ENCODE data around the gene ZFAND3.

Gene ZFAND3

DNA sequence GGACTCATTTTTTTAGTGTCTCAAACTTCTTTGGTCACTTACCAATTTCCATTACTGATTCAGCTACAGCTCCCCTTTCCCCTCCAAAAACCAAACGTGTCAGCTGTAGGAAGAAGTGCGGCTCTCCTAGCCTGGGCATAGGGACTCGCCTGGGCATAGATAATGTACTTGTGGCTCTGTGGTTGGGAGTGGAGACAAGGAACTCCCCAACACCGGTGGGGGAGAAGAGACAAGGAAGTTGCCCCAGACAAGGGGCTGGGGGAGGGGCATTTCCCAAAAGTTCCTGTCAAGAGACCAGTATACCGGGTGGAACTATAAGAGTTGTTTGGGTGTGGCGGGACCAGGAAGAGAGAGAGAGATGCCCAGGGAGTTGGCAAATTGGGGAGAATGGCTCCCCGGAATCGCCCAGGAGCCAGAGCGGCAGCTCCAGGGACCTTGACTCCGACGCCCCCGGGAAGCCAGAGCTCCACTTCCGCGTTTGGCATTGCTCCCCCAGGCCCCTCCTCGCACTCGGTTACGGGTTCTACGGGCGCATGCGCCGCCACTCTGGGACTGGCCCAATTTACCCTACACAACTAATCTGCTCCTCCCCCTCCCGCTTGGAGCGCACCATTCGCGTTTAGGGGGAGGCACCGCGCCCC is 871 bp upstream of the ZFAND3 start:
- Histone ChIP-seq H3K4me1 (ENCODE audit: control insufficient read depth, insufficient read depth, low read length, unreplicated experiment) (peaks cover 29% of the 10 kb centered on the region), H3K36me3 (ENCODE audit: insufficient read depth, low read length) (no peaks in the 10 kb centered on the region), H3K4me3 (ENCODE audit: low read depth, low read length) (peak overlapping the region; percentile 86), H3K79me2 (ENCODE audit: control insufficient read depth, insufficient read depth, low read length, unreplicated experiment) (peaks cover 36% of the 10 kb centered on the region), H2AFZ (ENCODE audit: low read length, unreplicated experiment) (peak overlapping the region; percentile 19), H3K27me3 (ENCODE audit: insufficient read depth, low read length) (no peaks in the 10 kb centered on the region), H3K27ac (ENCODE audit: low read depth, low read length) (peak overlapping the region; percentile 84)

DNA sequence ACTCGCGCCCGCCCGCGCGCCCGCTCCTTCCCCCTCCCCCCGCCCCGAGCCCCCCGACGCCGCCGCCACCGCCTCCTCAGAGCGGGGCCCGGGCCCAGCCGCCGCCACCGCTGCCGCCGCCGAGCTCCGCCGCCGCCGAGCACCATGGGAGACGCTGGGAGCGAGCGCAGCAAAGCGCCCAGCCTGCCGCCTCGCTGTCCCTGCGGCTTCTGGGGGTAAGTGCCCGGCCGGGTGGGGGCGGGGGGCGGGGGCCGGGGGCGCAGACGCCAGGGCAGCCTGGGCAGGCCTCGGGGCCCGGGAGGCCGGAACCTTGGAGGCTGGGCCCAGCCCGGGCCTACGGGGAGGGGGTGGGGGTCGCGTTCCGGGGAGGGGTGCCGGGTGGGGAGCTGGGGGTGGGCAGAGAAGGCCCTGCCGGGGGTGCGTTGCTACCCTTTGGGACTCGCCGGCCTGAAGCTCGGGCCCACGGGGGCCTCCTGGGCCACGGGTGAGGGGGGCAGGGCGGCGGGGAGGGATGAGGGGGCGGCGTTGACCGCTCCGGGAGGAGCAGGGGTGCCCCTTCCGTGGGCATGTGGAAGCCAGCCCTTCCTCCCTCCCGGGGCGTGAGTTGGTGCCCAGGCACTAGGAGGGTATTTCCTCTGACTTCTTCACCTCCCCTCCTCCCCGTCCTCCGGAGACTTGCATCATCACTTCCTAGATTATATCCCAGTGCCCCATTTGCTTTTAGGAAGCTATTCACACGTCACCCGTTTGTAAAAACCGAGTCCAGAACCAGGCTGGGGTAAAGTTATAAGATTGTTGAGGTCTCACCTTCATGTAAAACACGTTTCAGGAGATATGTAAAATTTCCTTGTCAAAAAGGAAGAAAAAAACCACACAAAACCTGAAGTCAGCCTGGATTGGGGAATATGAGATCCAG is 533 bp downstream of the ZFAND3 start:
- H2AFZ ChIP-seq (ENCODE audit: low read length, unreplicated experiment), result no peak overlapping the region
- peaks cover 30% of the 10 kb centered on the region for H3K4me1 ChIP-seq (ENCODE audit: control insufficient read depth, insufficient read depth, low read length, unreplicated experiment)
- H3K79me2 ChIP-seq (ENCODE audit: control insufficient read depth, insufficient read depth, low read length, unreplicated experiment), result peaks cover 50% of the 10 kb centered on the region
- H3K27me3 ChIP-seq (ENCODE audit: insufficient read depth, low read length), result no peaks in the 10 kb centered on the region
- peak overlapping the region; percentile 84 for H3K27ac ChIP-seq (ENCODE audit: low read depth, low read length)
- H3K4me3 ChIP-seq (ENCODE audit: low read depth, low read length), result peak overlapping the region; percentile 86
- H3K36me3 ChIP-seq (ENCODE audit: insufficient read depth, low read length), result no peaks in the 10 kb centered on the region

DNA sequence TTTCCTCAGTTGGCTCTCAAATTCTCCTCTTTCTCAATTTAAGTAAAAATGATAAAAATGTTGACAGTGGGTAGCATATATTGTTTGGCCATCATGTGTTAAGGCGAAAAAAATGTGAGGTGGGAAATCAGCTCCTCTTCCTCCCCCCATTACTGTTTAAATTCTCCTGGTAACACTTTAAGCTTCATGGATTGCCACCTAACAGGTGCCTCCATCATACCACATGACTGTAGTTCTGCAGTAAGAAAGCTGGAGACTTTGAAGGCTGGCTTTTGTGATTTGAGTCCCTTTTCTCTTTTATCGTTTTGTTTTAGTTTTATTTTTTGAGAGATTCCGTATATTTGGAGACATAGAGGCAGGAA is 1.2 kb downstream of the ZFAND3 start:
- H3K4me1 ChIP-seq (ENCODE audit: control insufficient read depth, insufficient read depth, low read length, unreplicated experiment), result peaks cover 36% of the 10 kb centered on the region
- peak overlapping the region; percentile 84 for H3K27ac ChIP-seq (ENCODE audit: low read depth, low read length)
- H3K27me3 ChIP-seq (ENCODE audit: insufficient read depth, low read length), result no peaks in the 10 kb centered on the region
- H3K79me2 ChIP-seq (ENCODE audit: control insufficient read depth, insufficient read depth, low read length, unreplicated experiment), result peaks cover 56% of the 10 kb centered on the region
- peak overlapping the region; percentile 86 for H3K4me3 ChIP-seq (ENCODE audit: low read depth, low read length)
- H3K36me3 ChIP-seq (ENCODE audit: insufficient read depth, low read length), result no peaks in the 10 kb centered on the region
- no peak overlapping the region for H2AFZ ChIP-seq (ENCODE audit: low read length, unreplicated experiment)

DNA sequence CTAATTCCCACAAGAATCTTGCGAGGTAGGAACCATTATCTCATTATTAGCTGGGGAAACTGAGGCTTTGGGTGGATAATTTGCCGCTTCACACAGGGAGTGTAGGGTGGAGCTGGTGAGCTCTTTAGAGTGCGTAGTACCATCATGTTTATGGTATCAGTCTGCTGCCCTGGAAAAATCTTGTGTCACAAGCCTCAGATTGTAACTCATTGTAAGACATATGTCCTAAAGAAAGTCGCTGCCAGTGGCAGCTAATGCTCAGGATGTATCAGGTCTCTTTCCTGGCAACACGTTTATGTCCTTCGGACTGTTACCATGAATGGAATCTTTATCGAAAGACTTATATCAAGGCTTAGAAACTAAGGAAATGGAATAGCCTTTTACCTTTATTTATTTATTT is 1.9 kb downstream of the ZFAND3 start:
- peaks cover 64% of the 10 kb centered on the region for H3K79me2 ChIP-seq (ENCODE audit: control insufficient read depth, insufficient read depth, low read length, unreplicated experiment)
- H3K27ac ChIP-seq (ENCODE audit: low read depth, low read length), result no peak overlapping the region
- no peaks in the 10 kb centered on the region for H3K36me3 ChIP-seq (ENCODE audit: insufficient read depth, low read length)
- peaks cover 44% of the 10 kb centered on the region for H3K4me1 ChIP-seq (ENCODE audit: control insufficient read depth, insufficient read depth, low read length, unreplicated experiment)
- H3K4me3 ChIP-seq (ENCODE audit: low read depth, low read length), result peak overlapping the region; percentile 86
- no peak overlapping the region for H2AFZ ChIP-seq (ENCODE audit: low read length, unreplicated experiment)
- no peaks in the 10 kb centered on the region for H3K27me3 ChIP-seq (ENCODE audit: insufficient read depth, low read length)

DNA sequence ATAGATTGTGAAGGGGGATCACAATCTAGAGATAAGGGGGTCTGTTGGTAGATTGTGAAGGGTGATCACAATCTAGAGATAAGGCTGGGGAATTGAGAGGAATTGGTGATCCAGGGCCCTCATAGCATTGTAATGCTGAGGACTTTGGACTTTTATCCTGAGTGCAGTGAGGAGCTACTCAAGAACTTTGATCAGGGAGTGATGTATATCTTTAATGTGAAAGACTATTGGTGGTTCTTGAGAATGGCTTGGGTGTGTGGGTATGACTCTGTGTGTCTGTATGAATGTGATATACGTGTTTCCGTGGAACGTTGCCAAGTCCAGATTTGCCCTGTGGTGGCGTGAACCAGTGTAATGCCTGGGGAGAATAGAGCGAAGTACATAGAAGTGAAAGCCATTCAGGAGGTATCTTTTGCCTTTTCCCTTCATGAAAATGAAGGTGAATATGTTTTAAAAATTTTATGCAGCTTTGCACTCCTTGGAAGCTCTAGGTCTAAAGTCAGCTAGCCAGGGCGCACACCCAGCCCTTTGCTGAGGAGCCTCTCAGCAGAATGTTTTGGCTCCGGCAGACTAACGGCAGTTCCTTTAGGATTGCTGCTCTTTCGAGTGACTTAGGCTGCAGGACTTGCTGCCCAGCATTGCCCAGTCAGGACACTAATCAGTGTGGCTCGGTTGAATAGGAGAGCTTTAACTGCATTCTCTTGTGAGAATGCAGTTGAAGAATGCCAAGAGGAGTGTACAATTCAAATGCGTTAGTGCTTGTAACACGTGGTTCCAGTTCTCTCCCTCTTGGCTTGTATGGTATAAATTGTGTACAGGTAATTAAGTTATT is 3.5 kb downstream of the ZFAND3 start:
- H3K27me3 ChIP-seq (ENCODE audit: insufficient read depth, low read length), result no peaks in the 10 kb centered on the region
- peak overlapping the region; percentile 86 for H3K4me3 ChIP-seq (ENCODE audit: low read depth, low read length)
- H3K36me3 ChIP-seq (ENCODE audit: insufficient read depth, low read length), result no peaks in the 10 kb centered on the region
- H2AFZ ChIP-seq (ENCODE audit: low read length, unreplicated experiment), result no peak overlapping the region
- peaks cover 53% of the 10 kb centered on the region for H3K4me1 ChIP-seq (ENCODE audit: control insufficient read depth, insufficient read depth, low read length, unreplicated experiment)
- peaks cover 80% of the 10 kb centered on the region for H3K79me2 ChIP-seq (ENCODE audit: control insufficient read depth, insufficient read depth, low read length, unreplicated experiment)
- H3K27ac ChIP-seq (ENCODE audit: low read depth, low read length), result no peak overlapping the region

DNA sequence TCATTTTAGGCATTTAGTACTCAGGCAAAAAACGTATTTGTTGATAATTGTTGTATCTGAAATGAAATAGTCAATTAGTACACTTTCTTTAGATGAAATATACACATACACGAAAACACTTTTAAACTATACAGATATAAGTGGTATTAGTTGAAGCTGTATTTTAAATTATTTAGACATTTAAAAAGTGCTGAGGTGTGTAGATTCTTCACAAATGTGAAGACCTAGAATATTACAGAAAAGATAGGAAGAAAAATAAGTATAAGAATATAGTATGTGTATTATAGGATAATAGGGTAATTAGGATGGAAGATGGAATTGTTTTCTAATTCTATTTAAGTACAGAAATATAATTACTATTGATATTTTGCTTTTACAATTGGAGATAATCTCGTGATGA is 4.6 kb downstream of the ZFAND3 start:
- Histone ChIP-seq H3K79me2 (ENCODE audit: control insufficient read depth, insufficient read depth, low read length, unreplicated experiment) (peaks cover 91% of the 10 kb centered on the region), H2AFZ (ENCODE audit: low read length, unreplicated experiment) (no peak overlapping the region), H3K4me1 (ENCODE audit: control insufficient read depth, insufficient read depth, low read length, unreplicated experiment) (peaks cover 53% of the 10 kb centered on the region), H3K4me3 (ENCODE audit: low read depth, low read length) (no peak overlapping the region), H3K27ac (ENCODE audit: low read depth, low read length) (no peak overlapping the region), H3K27me3 (ENCODE audit: insufficient read depth, low read length) (no peaks in the 10 kb centered on the region), H3K36me3 (ENCODE audit: insufficient read depth, low read length) (no peaks in the 10 kb centered on the region)

DNA sequence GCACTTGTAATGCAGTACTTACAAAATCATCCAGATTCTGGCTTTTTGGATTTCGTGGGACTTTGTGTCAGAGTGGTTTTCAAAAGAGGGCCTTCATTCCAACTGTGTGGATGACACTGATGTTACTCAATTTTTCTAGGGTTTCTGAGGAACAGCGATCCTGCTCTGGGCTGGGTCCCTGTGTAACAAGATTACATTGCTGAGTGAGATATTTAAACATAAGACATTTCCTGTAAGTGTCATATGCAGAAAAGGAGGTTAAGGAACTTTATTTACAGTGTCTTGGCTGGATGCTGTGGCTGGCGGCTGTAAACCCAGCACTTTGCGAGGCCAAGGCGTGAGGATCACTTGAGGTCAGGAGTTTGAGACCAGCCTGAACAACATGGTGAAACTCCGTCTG is 6.7 kb downstream of the ZFAND3 start:
- Histone ChIP-seq H3K4me1 (ENCODE audit: control insufficient read depth, insufficient read depth, low read length, unreplicated experiment) (peaks cover 59% of the 10 kb centered on the region), H2AFZ (ENCODE audit: low read length, unreplicated experiment) (no peak overlapping the region), H3K27me3 (ENCODE audit: insufficient read depth, low read length) (no peaks in the 10 kb centered on the region), H3K27ac (ENCODE audit: low read depth, low read length) (no peak overlapping the region), H3K4me3 (ENCODE audit: low read depth, low read length) (no peak overlapping the region), H3K36me3 (ENCODE audit: insufficient read depth, low read length) (no peaks in the 10 kb centered on the region), H3K79me2 (ENCODE audit: control insufficient read depth, insufficient read depth, low read length, unreplicated experiment) (peaks cover 100% of the 10 kb centered on the region)

DNA sequence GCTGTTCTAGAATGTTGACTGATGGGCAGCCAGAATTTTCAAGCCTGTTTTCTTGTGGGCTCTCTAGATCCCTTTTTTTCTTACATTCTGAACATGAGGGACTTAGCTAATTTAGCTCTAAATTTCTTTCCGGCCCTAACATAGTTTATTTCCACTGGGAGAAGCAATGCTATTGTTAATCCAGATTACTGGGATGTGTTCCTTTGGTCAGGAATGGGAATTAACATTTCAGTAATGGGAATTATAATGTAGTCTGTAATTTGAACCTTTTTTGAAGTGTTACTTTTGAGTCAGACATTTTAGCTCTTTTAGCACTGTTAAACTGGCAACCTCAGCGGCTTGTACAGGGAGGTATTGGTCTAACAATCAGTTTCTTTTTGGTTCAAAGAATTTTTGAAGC is 7.5 kb downstream of the ZFAND3 start:
- H3K4me3 ChIP-seq (ENCODE audit: low read depth, low read length), result no peak overlapping the region
- no peaks in the 10 kb centered on the region for H3K36me3 ChIP-seq (ENCODE audit: insufficient read depth, low read length)
- peaks cover 100% of the 10 kb centered on the region for H3K79me2 ChIP-seq (ENCODE audit: control insufficient read depth, insufficient read depth, low read length, unreplicated experiment)
- no peaks in the 10 kb centered on the region for H3K27me3 ChIP-seq (ENCODE audit: insufficient read depth, low read length)
- peaks cover 51% of the 10 kb centered on the region for H3K4me1 ChIP-seq (ENCODE audit: control insufficient read depth, insufficient read depth, low read length, unreplicated experiment)
- no peak overlapping the region for H2AFZ ChIP-seq (ENCODE audit: low read length, unreplicated experiment)
- H3K27ac ChIP-seq (ENCODE audit: low read depth, low read length), result no peak overlapping the region

DNA sequence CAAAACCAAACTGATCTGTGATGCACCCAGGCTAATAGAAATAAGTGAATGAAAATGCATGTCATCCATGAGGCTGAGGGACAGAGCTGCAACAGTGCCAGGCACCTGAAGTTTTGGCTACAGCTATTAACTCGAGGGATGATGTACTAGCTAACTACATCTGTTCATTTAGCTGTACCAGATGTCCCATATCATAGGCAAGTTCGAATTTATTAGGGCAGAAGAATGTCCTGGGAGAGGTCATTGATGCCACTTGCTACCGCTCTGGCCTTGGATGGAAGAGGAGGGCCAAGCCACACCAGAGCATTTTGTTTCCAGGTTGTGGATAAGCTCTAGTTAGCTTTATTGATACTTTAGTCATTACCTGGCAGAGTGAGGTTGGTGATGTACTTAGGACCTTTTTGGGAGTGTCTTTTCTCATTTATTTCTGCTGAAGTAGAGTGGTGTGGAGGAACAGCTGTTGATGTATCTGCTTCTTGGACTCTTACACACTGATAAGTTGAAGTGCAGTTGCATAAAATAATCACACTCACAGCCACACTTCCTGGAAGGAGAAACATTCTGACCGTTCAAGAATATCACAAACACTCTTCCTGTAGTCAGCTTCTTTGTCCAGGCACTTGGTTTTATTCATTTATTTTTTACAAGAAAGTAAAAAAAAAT is 8.2 kb downstream of the ZFAND3 start:
- Histone ChIP-seq H3K36me3 (ENCODE audit: insufficient read depth, low read length) (no peaks in the 10 kb centered on the region), H2AFZ (ENCODE audit: low read length, unreplicated experiment) (no peak overlapping the region), H3K27ac (ENCODE audit: low read depth, low read length) (no peak overlapping the region), H3K79me2 (ENCODE audit: control insufficient read depth, insufficient read depth, low read length, unreplicated experiment) (peaks cover 100% of the 10 kb centered on the region), H3K27me3 (ENCODE audit: insufficient read depth, low read length) (no peaks in the 10 kb centered on the region), H3K4me3 (ENCODE audit: low read depth, low read length) (no peak overlapping the region), H3K4me1 (ENCODE audit: control insufficient read depth, insufficient read depth, low read length, unreplicated experiment) (peaks cover 43% of the 10 kb centered on the region)

DNA sequence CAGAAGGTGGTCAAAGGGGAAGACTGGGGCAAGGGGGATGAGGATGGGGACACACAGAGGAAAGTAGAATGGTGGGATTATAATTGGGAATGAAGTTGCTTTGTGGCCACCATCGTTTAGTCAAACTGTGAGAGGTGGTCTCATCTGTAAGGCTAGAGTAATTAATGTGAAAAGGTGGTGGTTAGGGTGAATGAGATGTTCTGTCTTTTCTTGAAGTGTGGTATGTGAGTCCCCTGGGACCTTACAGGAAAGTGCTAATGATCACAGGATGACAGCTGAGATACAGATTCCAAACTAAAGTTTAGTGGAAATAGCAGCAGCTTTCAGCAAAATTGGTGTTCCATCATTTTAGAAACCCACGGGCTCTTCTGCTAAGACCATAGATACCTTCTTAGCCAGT is 10.7 kb downstream of the ZFAND3 start:
- H3K27me3 ChIP-seq (ENCODE audit: insufficient read depth, low read length), result no peaks in the 10 kb centered on the region
- no peak overlapping the region for H3K27ac ChIP-seq (ENCODE audit: low read depth, low read length)
- H2AFZ ChIP-seq (ENCODE audit: low read length, unreplicated experiment), result no peak overlapping the region
- no peak overlapping the region for H3K4me3 ChIP-seq (ENCODE audit: low read depth, low read length)
- H3K79me2 ChIP-seq (ENCODE audit: control insufficient read depth, insufficient read depth, low read length, unreplicated experiment), result peaks cover 93% of the 10 kb centered on the region
- H3K36me3 ChIP-seq (ENCODE audit: insufficient read depth, low read length), result no peaks in the 10 kb centered on the region
- peaks cover 33% of the 10 kb centered on the region for H3K4me1 ChIP-seq (ENCODE audit: control insufficient read depth, insufficient read depth, low read length, unreplicated experiment)
